Jurkat, Clone E6-1 (cell line): ENCODE measurements around the gene H2BW1. TPM values are rescaled to one million over a fixed set of nuclear protein-coding genes. Genes with fewer than 3 reads are reported as not detected.
"Not testable (repeated sequence)": the region's sequence is repeated elsewhere in the genome, so short reads cannot be mapped to it uniquely, and the experiment has no call there.

ENCODE experiments used
- DNase-seq: peaks from one replicate; pipeline ENCODE4 v3.0.0-alpha.2; 2011; ENCODE audit warnings: low read depth, low spot score
- H3K4me3 ChIP-seq: 2 replicates; pipeline ENCODE4 v1.5.1; 2011; ENCODE audit warnings: mild to moderate bottlenecking, low read length, control low read depth, moderate library complexity
- polyA plus RNA-seq: library from polyadenylated mRNA; unstranded; fragments of >200 nt; gene quantifications from one replicate; pipeline ENCODE4 v1.2.1, GENCODE V29; 2012; ENCODE audit warnings: missing spikeins; ENCODE audit not compliant: insufficient read length, insufficient read depth

The H2BW1 gene
- not detected for polyA plus RNA-seq

- no peak for DNase-seq
- H3K4me3 ChIP-seq: no peak within 1 kb of the TSS
Observed at GRCh38 chrX:104013606-104014005, at the start of gene H2BW1. Gene H2BW1 (minus strand): TSS chrX:104013708. CDS start chrX:104013576, 132 bp downstream.

- not testable (repeated sequence) for H3K4me3 ChIP-seq, DNase-seq
Observed at GRCh38 chrX:104062636-104063035, 49.1 kb upstream of the H2BW1 start.

GRCh38 chrX:104054956-104055355 lies 41.4 kb upstream of the H2BW1 start:
- DNase-seq, H3K4me3 ChIP-seq: not testable (repeated sequence)

- DNase-seq: no peak
- H3K4me3 ChIP-seq: no peak overlapping the region
Observed at GRCh38 chrX:104047171-104047570, 33.7 kb upstream of the H2BW1 start.

GRCh38 chrX:104045642-104046041 lies 32.1 kb upstream of the H2BW1 start:
- DNase-seq: no peak
- no peak overlapping the region for H3K4me3 ChIP-seq

- DNase-seq: no peak
- H3K4me3 ChIP-seq: no peak overlapping the region
Observed at GRCh38 chrX:104041003-104041402, 27.5 kb upstream of the H2BW1 start.

- DNase-seq: no peak
- H3K4me3 ChIP-seq: no peak within 1 kb of the TSS
Observed at GRCh38 chrX:104039689-104040505, 26.4 kb upstream of the H2BW1 start, which contains the start of gene H2BW2. Gene H2BW2 (plus strand): TSS chrX:104039956. CDS start chrX:104039995, 39 bp downstream.

GRCh38 chrX:104018126-104018525 lies 4.6 kb upstream of the H2BW1 start:
- no peak for DNase-seq
- no peak overlapping the region for H3K4me3 ChIP-seq

GRCh38 chrX:104015576-104015975 lies 2.1 kb upstream of the H2BW1 start:
- not testable (repeated sequence) for H3K4me3 ChIP-seq, DNase-seq

- DNase-seq: no peak
- H3K4me3 ChIP-seq: no peak overlapping the region
Observed at GRCh38 chrX:104013158-104013557, 350 bp downstream of the H2BW1 start.

GRCh38 chrX:104008831-104009230 lies 4.7 kb downstream of the H2BW1 start:
- no peak for DNase-seq
- H3K4me3 ChIP-seq: no peak overlapping the region

- DNase-seq: no peak
- no peak overlapping the region for H3K4me3 ChIP-seq
Observed at GRCh38 chrX:103999234-103999633, 14.3 kb downstream of the H2BW1 start.

GRCh38 chrX:103983508-103983907 lies 30.0 kb downstream of the H2BW1 start:
- not testable (repeated sequence) for DNase-seq, H3K4me3 ChIP-seq

GRCh38 chrX:103962411-103963278 lies 50.9 kb downstream of the H2BW1 start, which contains the start of gene TMSB15B:
Gene TMSB15B (plus strand): TSS chrX:103962627.
- not testable (repeated sequence) for H3K4me3 ChIP-seq, DNase-seq
